Vagina (tissue), 2 donors: ENCODE results near the gene SIDT2.

ENCODE experiments used
- POLR2A ChIP-seq, 2 donors: fragments of 450-650 bp; IDR thresholded peaks; one replicate each; pipeline ENCODE4 v1.6.1; 2017; ENCODE audit warnings: antibody characterized with exemption in 2 of 2, mild to moderate bottlenecking in 2 of 2, moderate library complexity in 2 of 2
- TF ChIP-seq, protein P1 (sequence below), 3 experiments: fragments of 450-650 bp in 2 of 3; fragments of 200-600 bp in 1 of 3; sonication (generic) in 1 of 3; IDR thresholded peaks; one replicate each; pipeline ENCODE4 v1.5.1; 2017 to 2019; ENCODE audit warnings: antibody characterized with exemption in 3 of 3, mild to moderate bottlenecking in 2 of 3, moderate library complexity in 2 of 3

DNA sequence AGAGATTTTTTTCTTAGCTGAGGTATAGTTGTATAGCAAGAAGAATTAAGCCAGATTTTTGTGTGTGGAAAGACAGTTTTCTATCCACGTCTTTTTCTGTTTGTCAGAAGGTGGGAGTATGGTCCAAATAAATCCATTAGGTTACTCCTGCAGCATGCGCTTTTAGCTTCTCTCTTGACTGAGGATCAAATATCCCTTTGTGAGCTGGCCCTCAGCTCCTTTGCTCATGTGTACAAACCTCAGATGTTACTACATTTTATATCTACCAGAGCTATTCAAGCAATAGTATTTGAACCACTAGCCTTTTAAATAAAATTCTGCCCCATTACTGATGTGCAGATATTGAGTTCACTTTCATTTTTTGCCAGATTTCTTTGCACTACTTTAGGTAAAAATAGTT is 8.8 kb upstream of the SIDT2 start:
- TF ChIP-seq, protein P1, sequence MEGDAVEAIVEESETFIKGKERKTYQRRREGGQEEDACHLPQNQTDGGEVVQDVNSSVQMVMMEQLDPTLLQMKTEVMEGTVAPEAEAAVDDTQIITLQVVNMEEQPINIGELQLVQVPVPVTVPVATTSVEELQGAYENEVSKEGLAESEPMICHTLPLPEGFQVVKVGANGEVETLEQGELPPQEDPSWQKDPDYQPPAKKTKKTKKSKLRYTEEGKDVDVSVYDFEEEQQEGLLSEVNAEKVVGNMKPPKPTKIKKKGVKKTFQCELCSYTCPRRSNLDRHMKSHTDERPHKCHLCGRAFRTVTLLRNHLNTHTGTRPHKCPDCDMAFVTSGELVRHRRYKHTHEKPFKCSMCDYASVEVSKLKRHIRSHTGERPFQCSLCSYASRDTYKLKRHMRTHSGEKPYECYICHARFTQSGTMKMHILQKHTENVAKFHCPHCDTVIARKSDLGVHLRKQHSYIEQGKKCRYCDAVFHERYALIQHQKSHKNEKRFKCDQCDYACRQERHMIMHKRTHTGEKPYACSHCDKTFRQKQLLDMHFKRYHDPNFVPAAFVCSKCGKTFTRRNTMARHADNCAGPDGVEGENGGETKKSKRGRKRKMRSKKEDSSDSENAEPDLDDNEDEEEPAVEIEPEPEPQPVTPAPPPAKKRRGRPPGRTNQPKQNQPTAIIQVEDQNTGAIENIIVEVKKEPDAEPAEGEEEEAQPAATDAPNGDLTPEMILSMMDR (IDR thresholded peaks at IDR 0.05), result no peak
- no peak for TF ChIP-seq POLR2A (IDR thresholded peaks at IDR 0.05)
